SK-N-SH (cell line): ENCODE data around the gene AGK. TPM values are rescaled to one million over a fixed set of nuclear protein-coding genes. Genes with fewer than 3 reads are reported as not detected.

Experiments used
- CTCF ChIA-PET: fragments of 300-600, 350-600 bp; formaldehyde crosslinking; extraction: SDS; loops from one replicate; lab custom pipeline; 2021; lab: Yijun Ruan, JAX
- POLR2A ChIA-PET: fragments of 350-600 bp; sonication (Branson Sonifier 250); formaldehyde crosslinking; extraction: SDS; loops from one replicate; lab custom pipeline; 2020; ENCODE audit warnings: antibody characterized with exemption, inconsistent platforms; lab: Yijun Ruan, JAX
- DNase-seq: peaks from one replicate; pipeline ENCODE4 v3.0.0; 2012
- H2AFZ ChIP-seq: fragments of 200-600 bp; sonication (generic); 2 replicates; pipeline ENCODE4 v1.8.1; 2016; ENCODE audit warnings: antibody characterized with exemption, mild to moderate bottlenecking, low read depth
- H3F3A ChIP-seq: fragments of 200-600 bp; sonication (generic); replicated peaks from 2 replicates; pipeline ENCODE3; 2016; ENCODE audit warnings: antibody characterized with exemption, mild to moderate bottlenecking; ENCODE audit not compliant: insufficient read depth
- H3K27ac ChIP-seq, 2 experiments: fragments of 200-500 bp in 1 of 2; fragments of 200-600 bp in 1 of 2; sonication (Bioruptor generic) in 1 of 2; sonication (generic), shearing (Covaris generic) in 1 of 2; 2 replicates each; pipeline versions ENCODE4 v1.5.1 to v1.6.1; 2014 to 2016; ENCODE audit warnings: low read depth in 2 of 2, inconsistent platforms in 1 of 2, low read length in 1 of 2, mild to moderate bottlenecking in 1 of 2, mixed read lengths in 1 of 2
- H3K27me3 ChIP-seq: fragments of 200-600 bp; sonication (generic), shearing (Covaris generic); 2 replicates; pipeline ENCODE4 v1.6.1; 2016; ENCODE audit warnings: mixed run types; ENCODE audit not compliant: insufficient read depth
- H3K36me3 ChIP-seq, 2 experiments: fragments of 200-500 bp in 1 of 2; fragments of 200-600 bp in 1 of 2; sonication (Bioruptor generic) in 1 of 2; sonication (generic) in 1 of 2; replicated peaks in 1 of 2; 2 replicates each; pipeline versions ENCODE3 to v1.5.1; 2014 to 2016; ENCODE audit warnings: low read length in 1 of 2, mild to moderate bottlenecking in 1 of 2; ENCODE audit not compliant: insufficient read depth in 2 of 2, control insufficient read depth in 1 of 2
- H3K4me1 ChIP-seq, 2 experiments: fragments of 200-500 bp in 1 of 2; fragments of 200-600 bp in 1 of 2; sonication (Bioruptor generic) in 1 of 2; sonication (generic), shearing (Covaris generic) in 1 of 2; 2 replicates each; pipeline versions ENCODE4 v1.5.1 to v1.6.1; 2014 to 2016; ENCODE audit warnings: low read depth in 1 of 2, low read length in 1 of 2, mixed run types in 1 of 2; ENCODE audit not compliant: insufficient read depth in 2 of 2, control insufficient read depth in 1 of 2
- H3K4me2 ChIP-seq: fragments of 200-600 bp; sonication (generic), shearing (Covaris generic); 2 replicates; pipeline ENCODE4 v1.6.1; 2017; ENCODE audit warnings: mixed run types
- H3K4me3 ChIP-seq, 2 experiments: fragments of 200-500 bp in 1 of 2; fragments of 200-600 bp in 1 of 2; sonication (Bioruptor generic) in 1 of 2; sonication (generic), shearing (Covaris generic) in 1 of 2; 2 replicates each; pipeline versions ENCODE4 v1.5.1 to v1.8.1; 2014 to 2016; ENCODE audit warnings: low read depth in 2 of 2, inconsistent platforms in 1 of 2, low read length in 1 of 2, mild to moderate bottlenecking in 1 of 2, mixed read lengths in 1 of 2, moderate library complexity in 1 of 2
- H3K79me2 ChIP-seq: fragments of 200-600 bp; sonication (generic); 2 replicates; pipeline ENCODE4 v1.8.1; 2017; ENCODE audit warnings: mild to moderate bottlenecking; ENCODE audit not compliant: insufficient read depth
- H3K9ac ChIP-seq: fragments of 200-600 bp; sonication (generic); 2 replicates; pipeline ENCODE4 v1.6.1; 2017; ENCODE audit warnings: mixed run types
- H3K9me2 ChIP-seq: fragments of 200-600 bp; sonication (generic); 2 replicates; pipeline ENCODE4 v1.6.1; 2017; ENCODE audit warnings: mixed run types
- H3K9me3 ChIP-seq: fragments of 200-600 bp; sonication (generic); 2 replicates; pipeline ENCODE4 v1.6.1; 2017; ENCODE audit warnings: mixed run types, mild to moderate bottlenecking, moderate library complexity
- H4K20me1 ChIP-seq: fragments of 200-600 bp; sonication (generic); 2 replicates; pipeline ENCODE4 v1.6.1; 2017; ENCODE audit warnings: mild to moderate bottlenecking, mixed run types; ENCODE audit not compliant: insufficient read depth
- EZH2phosphoT487 ChIP-seq: fragments of 200-600 bp; sonication (generic); IDR thresholded peaks from 2 replicates; pipeline ENCODE4 v1.6.1; 2017; ENCODE audit warnings: low read depth, mixed run types, mild to moderate bottlenecking, antibody characterized with exemption, moderate library complexity, borderline replicate concordance
- FOSL2 ChIP-seq: IDR thresholded peaks from 2 replicates; pipeline ENCODE4 v1.4.0; 2012; ENCODE audit warnings: low read depth, mild to moderate bottlenecking, moderate library complexity, borderline replicate concordance
- GABPA ChIP-seq: IDR thresholded peaks from 2 replicates; pipeline ENCODE4 v1.4.0; 2012; ENCODE audit warnings: low read depth, mild to moderate bottlenecking
- GATA2 ChIP-seq: sonication (generic); formaldehyde crosslinking; IDR thresholded peaks from 2 replicates; pipeline ENCODE4 v1.5.0; 2020; ENCODE audit warnings: mild to moderate bottlenecking, missing genetic modification reagents
- RXRA ChIP-seq: IDR thresholded peaks from 2 replicates; pipeline ENCODE4 v1.4.0; 2012; ENCODE audit warnings: low read depth, mild to moderate bottlenecking, borderline replicate concordance
- TEAD4 ChIP-seq: IDR thresholded peaks from 2 replicates; pipeline ENCODE4 v1.4.0; 2012; ENCODE audit warnings: mild to moderate bottlenecking, borderline replicate concordance; ENCODE audit not compliant: insufficient read depth
- YY1 ChIP-seq: IDR thresholded peaks from 2 replicates; pipeline ENCODE4 v1.4.0; 2012; ENCODE audit warnings: low read depth, mild to moderate bottlenecking
- ZBTB33 ChIP-seq: IDR thresholded peaks from 2 replicates; pipeline ENCODE4 v1.4.0; 2012; ENCODE audit warnings: low read depth, borderline replicate concordance
- WGBS: methylation state at CpG from one replicate; pipeline ENCODE4 v1.1.6; 2017; ENCODE audit warnings: low lambda C conversion rate; 5-methylcytosine and 5-hydroxymethylcytosine counted together
- polyA plus RNA-seq, 3 experiments: library from polyadenylated mRNA; depleted of rRNA; stranded (reverse); fragments of >200 nt; gene quantifications; 2 replicates each; pipeline ENCODE4 v1.2.3, GENCODE V29; 2012
- TF ChIP-seq, protein P1 (sequence below): fragments of 150-350 bp; IDR thresholded peaks from 2 replicates; pipeline ENCODE4 v1.6.1; 2016; ENCODE audit warnings: mild to moderate bottlenecking, low read depth, low read length

The AGK gene
- polyA plus RNA-seq, 1 of the 3 experiments (the other 2 are of a cell fraction) = 45.7 TPM

DNA sequence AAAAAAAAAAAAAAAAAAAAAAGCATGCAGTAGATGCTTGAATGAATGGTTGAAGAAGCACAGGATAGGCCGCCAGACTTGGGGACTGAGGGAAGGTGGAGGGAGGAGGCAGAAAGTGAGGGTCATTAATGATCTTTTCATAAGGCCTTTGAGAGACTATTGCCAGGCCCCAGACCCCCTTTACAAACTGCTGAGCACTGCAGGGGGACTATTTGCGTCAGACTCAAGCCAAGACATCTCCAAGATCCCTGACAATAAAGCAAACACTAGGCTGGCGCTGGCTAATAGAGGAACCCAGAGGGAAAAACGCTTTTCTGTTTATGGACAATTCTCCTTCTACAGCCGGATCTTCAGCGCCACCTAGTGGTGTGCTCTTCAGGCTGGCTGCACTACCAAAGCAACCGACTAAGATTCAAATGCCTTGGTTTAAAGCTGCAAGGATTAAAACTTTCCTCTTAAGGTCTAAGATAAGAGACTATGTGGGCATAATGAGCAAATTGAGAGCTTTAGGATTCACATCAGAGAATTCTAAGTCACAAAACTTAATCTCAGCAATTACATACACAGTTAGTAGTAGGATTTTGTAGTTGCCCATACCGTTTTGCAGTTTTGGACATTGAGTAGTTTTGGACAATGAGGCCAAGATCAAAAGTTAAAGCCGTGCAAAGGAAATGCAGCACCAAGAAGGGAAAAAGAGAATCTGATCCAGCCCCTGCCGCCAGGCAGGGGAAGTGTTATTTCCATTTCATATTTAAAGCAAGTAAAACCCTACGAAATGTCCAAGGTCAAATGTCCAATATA lies 17.9 kb upstream of the AGK start (continued):
- no peak for TF ChIP-seq FOSL2
- TF ChIP-seq GATA2 = no peak
- no peak for TF ChIP-seq YY1
- TF ChIP-seq ZBTB33 = no peak
- TF ChIP-seq, protein P1, sequence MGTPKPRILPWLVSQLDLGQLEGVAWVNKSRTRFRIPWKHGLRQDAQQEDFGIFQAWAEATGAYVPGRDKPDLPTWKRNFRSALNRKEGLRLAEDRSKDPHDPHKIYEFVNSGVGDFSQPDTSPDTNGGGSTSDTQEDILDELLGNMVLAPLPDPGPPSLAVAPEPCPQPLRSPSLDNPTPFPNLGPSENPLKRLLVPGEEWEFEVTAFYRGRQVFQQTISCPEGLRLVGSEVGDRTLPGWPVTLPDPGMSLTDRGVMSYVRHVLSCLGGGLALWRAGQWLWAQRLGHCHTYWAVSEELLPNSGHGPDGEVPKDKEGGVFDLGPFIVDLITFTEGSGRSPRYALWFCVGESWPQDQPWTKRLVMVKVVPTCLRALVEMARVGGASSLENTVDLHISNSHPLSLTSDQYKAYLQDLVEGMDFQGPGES = no peak
- TF ChIP-seq GABPA = no peak
- TF ChIP-seq EZH2phosphoT487 = no peak
- no peak for TF ChIP-seq RXRA
- TF ChIP-seq, all 33 proteins: peak for 7

DNA sequence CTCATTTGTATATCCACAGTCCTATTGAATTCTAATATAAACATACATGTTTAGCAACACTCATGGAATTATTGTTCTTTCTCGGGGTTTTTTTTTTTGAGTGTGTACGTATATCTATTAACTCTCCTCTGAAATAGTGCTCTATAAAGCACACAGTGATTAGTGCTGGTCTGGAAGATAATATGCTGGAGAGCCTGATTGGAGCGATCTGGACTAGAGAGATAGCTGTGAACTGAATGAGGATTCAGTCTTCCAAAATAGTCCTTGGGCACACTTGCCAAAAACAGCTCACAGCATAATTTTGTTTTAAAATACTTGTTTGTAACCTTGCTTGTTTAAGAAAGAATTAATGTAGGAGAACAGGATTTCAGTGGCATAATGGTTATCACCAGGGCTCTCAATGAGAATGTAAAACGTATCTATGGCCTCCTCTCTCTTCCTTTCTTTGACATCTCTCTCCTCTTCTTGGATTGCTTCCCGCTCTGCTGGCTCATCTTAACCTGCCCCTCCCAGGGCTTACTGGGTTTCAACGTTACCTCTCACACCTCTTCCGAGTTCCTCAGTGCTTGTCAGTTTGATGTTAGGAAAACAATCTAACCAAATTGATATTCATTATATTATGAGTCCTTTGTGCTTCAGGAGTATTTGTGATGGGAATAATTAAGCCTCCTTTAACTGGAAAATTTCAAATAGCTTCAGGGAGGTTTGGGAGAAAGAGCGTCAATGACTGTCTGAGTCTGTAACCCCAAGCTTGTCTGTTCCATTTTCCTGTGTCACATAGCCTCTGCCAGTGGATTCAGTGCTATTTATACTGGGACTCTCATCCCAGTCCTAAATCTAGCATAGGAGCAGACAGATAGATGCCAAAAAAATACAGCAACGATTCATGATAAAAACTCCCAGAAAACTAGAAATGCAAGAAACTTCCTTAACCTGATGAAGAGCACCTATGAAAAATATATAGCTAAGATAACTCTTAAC lies 16.2 kb upstream of the AGK start:
- CTCF ChIA-PET = interaction anchor here (0.6 to 4.9 kb wide), 14 partner anchors 8 to 724 kb away, joined by 3 to 68 read pairs (median 14); partner anchors contain the start of genes AGK, MRPS33 and TMEM178B
- POLR2A ChIA-PET = no interaction called here
- no peak for DNase-seq
- H3K79me2 ChIP-seq = no peaks in the 10 kb centered on the region
- H3K36me3 ChIP-seq = no peaks in the 10 kb centered on the region
- no peak overlapping the region for H3K27ac ChIP-seq
- no peaks in the 10 kb centered on the region for H4K20me1 ChIP-seq
- no peak overlapping the region for H3K4me2 ChIP-seq
- WGBS = 52% methylated on average over 9 of the region's 9 CpGs
- no peak for TF ChIP-seq TEAD4
- TF ChIP-seq, all 33 proteins: peak for 0
- Histone ChIP-seq H2AFZ (no peak overlapping the region), H3K9ac (no peak overlapping the region), H3F3A (peaks cover 3% of the 10 kb centered on the region), H3K27me3 (no peaks in the 10 kb centered on the region), H3K4me3 (no peak overlapping the region), H3K9me2 (no peaks in the 10 kb centered on the region), H3K4me1 (peaks cover 0 to 2% of the 10 kb centered on the region in 2 experiments; a peak in 1 of 4 replicates), H3K9me3 (0 out of 2 replicates have a peak, but pooled peaks cover 6% of the 10 kb centered on the region)
